ENCODE measurements around the gene LRRC74B.
"Not testable (repeated sequence)": the region's sequence is repeated elsewhere in the genome, so short reads cannot be mapped to it uniquely, and the experiment has no call there.

LRRC74B gene

DNA sequence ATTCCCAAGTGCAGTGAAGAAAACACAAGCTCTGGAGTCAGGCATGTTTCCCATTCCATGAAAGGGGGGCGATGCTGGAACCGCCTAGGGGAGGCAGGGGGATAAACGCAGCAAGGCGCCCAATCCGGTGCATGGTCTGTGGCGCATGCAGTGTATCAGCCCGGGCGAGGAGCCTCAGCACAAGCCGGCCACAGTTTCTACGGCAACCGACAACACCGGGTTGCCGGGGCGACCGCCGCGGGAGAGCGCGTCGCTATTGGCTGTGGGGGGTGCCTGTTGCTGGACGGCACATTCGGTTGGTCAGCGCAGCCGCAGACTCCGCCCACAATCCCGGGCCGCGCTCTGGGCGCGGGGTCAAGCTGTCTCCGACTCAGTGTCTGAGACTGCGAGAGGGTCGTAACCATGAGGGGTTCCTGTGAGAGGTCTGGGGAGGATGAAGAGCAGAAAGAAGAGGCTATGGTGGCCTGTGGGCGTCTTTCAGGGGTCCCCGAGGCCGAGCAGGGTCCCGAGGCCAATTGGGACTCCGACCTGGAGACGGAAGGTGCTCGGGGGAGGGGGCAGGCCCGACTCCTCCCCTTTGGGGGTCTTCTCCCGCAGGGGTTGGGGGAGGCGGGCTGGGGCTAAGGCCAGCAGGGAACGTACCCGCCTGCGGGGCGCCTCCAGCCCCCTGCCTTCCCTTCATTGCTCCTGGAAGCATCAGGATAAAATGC lies at the start of gene LRRC74B:
TSS of gene LRRC74B (plus strand) at position 362 of the 710 bp plus-strand sequence. CDS start at position 403, 41 bp downstream.
- DNase-seq: peak; percentile 13 to 95 (median 80)

DNA sequence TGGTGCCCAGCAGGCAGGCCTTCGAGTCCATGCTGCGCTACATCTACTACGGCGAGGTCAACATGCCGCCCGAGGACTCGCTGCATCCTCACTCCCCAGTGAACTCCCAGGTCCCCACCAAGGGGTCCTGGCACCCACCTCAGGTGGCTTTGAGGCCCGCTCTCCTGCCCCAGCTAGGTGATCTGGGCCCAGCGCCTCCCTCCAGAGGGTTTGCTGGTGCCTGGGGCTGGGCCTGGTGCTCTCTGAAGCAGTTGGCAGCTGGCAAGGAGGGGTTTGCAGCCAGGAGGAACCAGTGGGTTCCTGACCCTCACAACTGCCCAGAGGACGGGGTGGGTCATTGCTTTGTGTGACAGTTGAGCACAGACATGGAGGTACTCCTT lies 49.7 kb upstream of the LRRC74B start:
- DNase-seq: no peak

- DNase-seq: no peak
Measured at GRCh38 chr22:20996598-20997535, 48.9 kb upstream of the LRRC74B start.

- no peak for DNase-seq
Measured at GRCh38 chr22:20997536-20998257, 48.0 kb upstream of the LRRC74B start.

- no peak for DNase-seq
Measured at GRCh38 chr22:20998411-20999336, 47.1 kb upstream of the LRRC74B start.

- no peak for DNase-seq
Measured at GRCh38 chr22:20999350-21000206, 46.2 kb upstream of the LRRC74B start.

DNA sequence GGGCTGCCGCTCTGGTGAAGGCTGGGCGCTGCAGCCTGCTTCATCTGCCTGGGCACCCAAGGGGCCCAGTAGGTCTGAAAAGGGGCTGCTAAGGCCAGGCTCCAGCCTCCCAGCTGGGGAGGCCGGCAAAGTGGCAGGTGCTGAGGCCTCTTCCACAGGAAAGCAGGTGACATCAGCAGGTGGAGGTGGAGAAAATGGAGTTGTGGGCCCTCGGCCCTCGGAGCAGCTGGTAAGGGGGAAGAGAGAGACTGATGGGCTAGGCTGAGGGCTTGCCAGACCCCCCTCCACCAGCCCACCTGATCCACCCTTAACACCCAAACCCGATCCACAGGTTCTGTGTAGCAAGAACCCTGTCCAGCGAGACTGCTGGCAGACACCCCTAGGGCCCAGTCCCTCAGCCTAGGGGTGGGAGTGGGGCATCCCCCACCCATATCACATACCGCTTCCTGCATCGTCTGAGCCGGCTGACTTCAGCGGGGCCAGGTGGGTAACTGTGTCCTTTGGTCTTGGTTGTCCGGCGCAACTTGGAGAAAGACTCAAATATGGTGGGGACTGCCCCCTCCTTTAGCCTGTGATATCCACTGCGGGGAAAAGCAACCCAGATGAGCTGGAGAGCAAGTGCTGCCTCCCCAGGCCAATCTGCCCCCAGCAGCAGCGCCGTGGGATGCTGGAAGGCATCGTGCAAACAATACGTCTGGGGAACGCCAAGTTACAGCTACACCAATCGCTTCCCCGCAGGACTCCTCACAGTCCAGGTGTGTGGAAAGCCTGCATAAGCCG lies 45.3 kb upstream of the LRRC74B start:
- DNase-seq: peak in 1 of 56 donors; percentile 12

- peak in 2 of 56 donors; percentile 54 to 59 for DNase-seq
Measured at GRCh38 chr22:21000987-21001600, 44.7 kb upstream of the LRRC74B start.

GRCh38 chr22:21001601-21002325 lies 44.0 kb upstream of the LRRC74B start, which contains the start of gene THAP7:
THAP7 (minus strand) TSS chr22:21002118; CDS start chr22:21001911, 207 bp downstream.
- DNase-seq: peak; percentile 40 to 99 (median 96)

DNA sequence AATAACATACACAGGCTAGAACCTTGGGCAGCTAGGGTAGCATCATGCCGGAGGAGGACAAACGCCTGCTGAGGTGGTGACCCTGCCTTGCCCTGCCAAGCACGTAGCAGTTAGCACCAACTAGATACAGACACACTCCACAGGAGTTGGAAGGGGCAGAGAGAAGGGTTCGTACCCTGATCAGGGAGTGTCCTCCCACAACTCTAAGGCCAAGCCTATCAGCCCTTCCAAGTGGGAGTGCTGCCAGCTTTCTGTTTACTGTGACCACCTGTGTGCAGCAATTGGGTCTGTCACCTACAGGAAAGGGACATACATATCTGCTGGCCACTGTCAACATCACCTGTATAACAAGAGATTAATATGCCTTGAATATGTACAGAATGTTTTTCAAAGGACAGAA lies 42.0 kb upstream of the LRRC74B start:
- no peak for DNase-seq

DNA sequence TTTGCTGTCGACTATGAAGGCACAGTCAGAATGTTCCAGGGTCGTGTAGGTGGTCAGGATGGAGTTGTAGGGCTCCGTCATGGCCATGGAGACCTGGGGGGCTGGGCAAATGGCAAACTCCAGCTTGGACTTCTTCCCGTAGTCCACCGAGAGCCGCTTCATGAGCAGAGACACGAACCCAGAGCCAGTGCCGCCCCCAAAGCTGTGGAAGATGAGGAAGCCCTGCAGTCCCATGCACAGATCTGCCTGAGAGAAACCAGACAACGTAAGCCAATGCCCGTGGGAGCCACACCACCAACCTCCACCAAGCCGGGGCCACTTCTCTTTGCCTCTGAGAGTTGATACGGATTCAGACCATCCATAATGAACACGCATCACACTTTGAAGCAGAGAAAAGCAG lies 36.5 kb upstream of the LRRC74B start:
- not testable (repeated sequence) for DNase-seq

- no peak for DNase-seq
Measured at GRCh38 chr22:21009638-21010425, 35.9 kb upstream of the LRRC74B start.

GRCh38 chr22:21010426-21011113 lies 35.2 kb upstream of the LRRC74B start:
- DNase-seq: no peak

DNA sequence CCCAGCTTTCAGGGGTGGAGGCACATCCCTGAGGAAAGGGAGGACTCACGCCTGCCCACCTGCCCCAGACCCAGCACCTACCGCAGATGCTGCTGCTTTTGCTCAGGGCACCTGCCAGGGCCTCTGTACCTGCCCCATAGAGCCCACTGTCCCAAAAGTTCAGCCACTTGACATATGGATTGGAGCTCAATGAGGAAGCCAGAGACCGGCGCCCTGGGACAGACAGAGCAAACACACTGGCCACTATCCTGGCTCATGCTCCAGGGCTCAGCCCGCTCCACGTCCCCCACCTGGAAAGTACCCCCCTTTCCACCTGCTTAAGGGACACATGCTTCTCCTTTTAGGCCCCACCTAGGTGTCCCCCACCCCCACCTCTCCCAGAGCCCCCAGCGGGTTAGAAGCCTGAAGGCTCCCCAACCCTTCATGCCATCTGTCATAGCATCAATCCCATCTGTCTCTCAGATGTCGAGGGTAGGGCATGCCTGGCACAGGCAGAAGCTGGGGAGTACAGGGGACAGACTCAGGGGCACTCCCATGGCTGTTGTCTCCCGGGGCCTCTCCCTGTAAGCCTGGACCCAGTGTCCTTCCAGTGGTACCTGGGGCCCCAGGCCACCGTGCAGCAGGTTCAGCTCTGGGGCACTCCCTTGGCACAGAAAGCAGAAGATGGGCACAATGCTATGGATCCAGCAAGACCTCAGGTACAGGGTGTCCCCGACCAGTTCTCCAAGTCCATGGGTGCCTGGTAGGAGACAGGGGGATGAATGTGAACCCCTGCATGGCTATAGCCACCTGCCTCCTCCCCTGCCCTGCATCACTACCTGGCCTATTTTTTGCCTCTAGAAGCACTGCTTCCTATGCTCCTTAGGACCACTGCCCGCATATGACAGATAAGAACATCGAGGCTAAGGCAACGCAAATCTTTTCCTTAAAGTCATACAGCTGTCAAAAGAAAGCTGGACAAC lies 33.0 kb upstream of the LRRC74B start:
- DNase-seq: no peak
